Measurements from ENCODE around the gene AP1B1.

AP1B1 gene

GRCh38 chr22:29302681-29303465 is 85.5 kb downstream of the AP1B1 start:
- no peak for DNase-seq (ENCODE audit: low read depth)
- TF ChIP-seq, protein P1, sequence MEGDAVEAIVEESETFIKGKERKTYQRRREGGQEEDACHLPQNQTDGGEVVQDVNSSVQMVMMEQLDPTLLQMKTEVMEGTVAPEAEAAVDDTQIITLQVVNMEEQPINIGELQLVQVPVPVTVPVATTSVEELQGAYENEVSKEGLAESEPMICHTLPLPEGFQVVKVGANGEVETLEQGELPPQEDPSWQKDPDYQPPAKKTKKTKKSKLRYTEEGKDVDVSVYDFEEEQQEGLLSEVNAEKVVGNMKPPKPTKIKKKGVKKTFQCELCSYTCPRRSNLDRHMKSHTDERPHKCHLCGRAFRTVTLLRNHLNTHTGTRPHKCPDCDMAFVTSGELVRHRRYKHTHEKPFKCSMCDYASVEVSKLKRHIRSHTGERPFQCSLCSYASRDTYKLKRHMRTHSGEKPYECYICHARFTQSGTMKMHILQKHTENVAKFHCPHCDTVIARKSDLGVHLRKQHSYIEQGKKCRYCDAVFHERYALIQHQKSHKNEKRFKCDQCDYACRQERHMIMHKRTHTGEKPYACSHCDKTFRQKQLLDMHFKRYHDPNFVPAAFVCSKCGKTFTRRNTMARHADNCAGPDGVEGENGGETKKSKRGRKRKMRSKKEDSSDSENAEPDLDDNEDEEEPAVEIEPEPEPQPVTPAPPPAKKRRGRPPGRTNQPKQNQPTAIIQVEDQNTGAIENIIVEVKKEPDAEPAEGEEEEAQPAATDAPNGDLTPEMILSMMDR (IDR thresholded peaks at IDR 0.05; ENCODE audit: control insufficient read depth, insufficient read depth, low read depth, low read length, missing control alignments), result no peak
- no peak overlapping the region for H3K4me3 ChIP-seq (ENCODE audit: control insufficient read depth, low read depth, low read length)

DNA sequence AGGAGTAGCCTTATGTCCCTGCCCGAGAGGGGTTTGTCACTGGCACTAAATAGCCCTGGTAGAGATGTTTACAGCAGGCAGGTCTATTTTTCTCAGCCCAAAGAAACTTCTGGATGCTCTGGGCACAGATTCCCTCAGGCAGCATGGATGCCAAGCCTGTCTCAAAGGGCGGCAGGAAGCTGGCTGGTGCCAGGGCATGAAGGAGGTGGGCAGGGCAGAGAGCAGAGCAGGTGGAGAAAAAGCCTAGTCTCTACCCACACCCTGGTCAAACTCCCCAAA is 86.0 kb downstream of the AP1B1 start:
- TF ChIP-seq, protein P1 (IDR thresholded peaks at IDR 0.05; ENCODE audit: control insufficient read depth, insufficient read depth, low read depth, low read length, missing control alignments), result no peak
- H3K4me3 ChIP-seq (ENCODE audit: control insufficient read depth, low read depth, low read length), result no peak overlapping the region
- DNase-seq (ENCODE audit: low read depth), result no peak

- DNase-seq (ENCODE audit: low read depth), result no peak
- no peak overlapping the region for H3K4me3 ChIP-seq (ENCODE audit: control insufficient read depth, low read depth, low read length)
- TF ChIP-seq, protein P1 (IDR thresholded peaks at IDR 0.05; ENCODE audit: control insufficient read depth, insufficient read depth, low read depth, low read length, missing control alignments), result no peak
Measured at GRCh38 chr22:29301716-29302401, 86.5 kb downstream of the AP1B1 start.

DNA sequence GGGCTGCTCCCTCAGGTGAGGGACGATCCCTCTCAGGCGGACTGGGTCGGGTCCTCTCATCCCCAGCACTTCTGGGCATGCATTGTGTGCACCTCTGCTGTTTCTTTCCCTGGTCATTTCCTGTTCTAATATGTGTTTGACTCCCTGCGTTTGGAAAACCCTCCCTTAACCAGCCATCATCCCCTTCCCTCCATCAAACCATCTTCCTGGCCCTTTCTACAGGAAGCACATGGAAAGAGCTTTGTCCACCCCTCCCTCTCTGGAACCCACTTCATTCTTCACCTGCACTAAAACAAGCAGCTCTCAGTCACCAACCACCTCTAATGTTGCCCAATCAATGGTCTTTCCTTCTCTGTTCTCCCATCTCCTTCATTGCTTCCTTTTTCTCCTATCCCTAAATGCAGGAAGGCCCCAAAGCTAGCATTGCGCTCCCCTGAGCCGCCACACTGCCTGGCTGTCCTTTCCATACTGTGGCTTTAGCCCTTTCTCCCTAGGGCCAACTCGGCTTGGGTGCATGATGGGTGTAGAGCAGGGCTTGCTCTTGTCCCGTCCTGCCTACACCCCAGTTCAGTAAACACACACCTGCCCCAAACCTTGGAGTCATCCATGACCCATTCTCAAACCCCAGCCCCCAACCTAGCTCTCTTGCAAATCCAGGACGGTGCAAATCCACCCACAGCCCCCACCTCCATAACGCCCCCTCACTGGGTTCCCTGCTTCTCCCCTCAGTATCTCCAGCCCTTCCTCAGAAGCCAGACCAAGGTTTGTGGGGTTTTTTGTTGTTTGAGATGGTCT is 87.4 kb downstream of the AP1B1 start:
- no peak for DNase-seq (ENCODE audit: low read depth)
- H3K4me3 ChIP-seq (ENCODE audit: control insufficient read depth, low read depth, low read length), result no peak overlapping the region
- TF ChIP-seq, protein P1 (IDR thresholded peaks at IDR 0.05; ENCODE audit: control insufficient read depth, insufficient read depth, low read depth, low read length, missing control alignments), result no peak

DNA sequence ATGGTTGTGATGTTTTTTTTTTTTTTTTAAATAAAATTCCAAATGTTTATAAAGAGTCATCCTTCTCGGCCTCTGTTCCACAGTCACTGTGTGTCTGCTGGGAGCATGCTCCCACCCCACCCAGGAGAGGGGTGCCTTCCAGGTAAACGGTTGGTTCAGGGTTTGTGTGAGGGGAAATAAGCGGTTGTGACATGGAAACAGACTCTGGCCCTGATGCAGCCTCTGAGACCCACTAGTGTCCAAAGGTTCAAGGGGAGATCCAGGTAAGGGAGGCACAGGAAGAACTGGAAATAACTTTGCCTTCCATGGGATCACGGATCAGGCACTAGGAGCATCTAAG is 87.9 kb downstream of the AP1B1 start:
- DNase-seq (ENCODE audit: low read depth), result no peak
- H3K4me3 ChIP-seq (ENCODE audit: control insufficient read depth, low read depth, low read length), result no peak overlapping the region
- TF ChIP-seq, protein P1 (IDR thresholded peaks at IDR 0.05; ENCODE audit: control insufficient read depth, insufficient read depth, low read depth, low read length, missing control alignments), result no peak

GRCh38 chr22:29299136-29299900 is 89.1 kb downstream of the AP1B1 start:
- DNase-seq (ENCODE audit: low read depth), result no peak
- H3K4me3 ChIP-seq (ENCODE audit: control insufficient read depth, low read depth, low read length), result no peak overlapping the region
- TF ChIP-seq, protein P1 (IDR thresholded peaks at IDR 0.05; ENCODE audit: control insufficient read depth, insufficient read depth, low read depth, low read length, missing control alignments), result no peak

All from AG09309 (cell line).